ENCODE data around the gene NEAT1.
"Not testable (repeated sequence)": the region's sequence is repeated elsewhere in the genome, so short reads cannot be mapped to it uniquely, and the experiment has no call there.

The NEAT1 gene

GRCh38 chr11:65410936-65411680, 11.5 kb upstream of the NEAT1 start:
- no peak overlapping the region for H2AFZ ChIP-seq (ENCODE audit: low read depth)
- peaks cover 8% of the 10 kb centered on the region for H3K4me1 ChIP-seq (ENCODE audit: low read depth, poor library complexity, severe bottlenecking)
- TF ChIP-seq CTCF (conservative IDR thresholded peaks at IDR 0.05; ENCODE audit: low read depth, low read length), result no peak
- no peak overlapping the region for H3K9ac ChIP-seq
- no peaks in the 10 kb centered on the region for H3K79me2 ChIP-seq (ENCODE audit: insufficient read depth, low read depth)
- no peak overlapping the region for H3K4me2 ChIP-seq
- no peaks in the 10 kb centered on the region; the same call in 1 of the 2 replicates for H3K36me3 ChIP-seq (ENCODE audit: insufficient read depth)
- H3K27ac ChIP-seq, result no peak overlapping the region
- H4K20me1 ChIP-seq (ENCODE audit: insufficient read depth), result no peaks in the 10 kb centered on the region
- no peak overlapping the region for H3K4me3 ChIP-seq (IDR thresholded peaks at IDR 0.05; ENCODE audit: insufficient read depth, low read depth, low read length)
- H3K27me3 ChIP-seq (ENCODE audit: insufficient read depth, low read depth), result no peaks in the 10 kb centered on the region

- Histone ChIP-seq H3K79me2 (ENCODE audit: insufficient read depth, low read depth) (peaks cover 3% of the 10 kb centered on the region; the same call in 1 of the 2 replicates), H3K27me3 (ENCODE audit: insufficient read depth, low read depth) (no peaks in the 10 kb centered on the region), H3K4me1 (ENCODE audit: low read depth, poor library complexity, severe bottlenecking) (peaks cover 12% of the 10 kb centered on the region), H3K27ac (no peak overlapping the region), H3K36me3 (ENCODE audit: insufficient read depth) (no peaks in the 10 kb centered on the region; the same call in 1 of the 2 replicates), H3K4me2 (no peak overlapping the region), H2AFZ (ENCODE audit: low read depth) (no peak overlapping the region), H3K4me3 (IDR thresholded peaks at IDR 0.05; ENCODE audit: insufficient read depth, low read depth, low read length) (no peak overlapping the region), H4K20me1 (ENCODE audit: insufficient read depth) (no peaks in the 10 kb centered on the region), H3K9ac (no peak overlapping the region)
- TF ChIP-seq CTCF (conservative IDR thresholded peaks at IDR 0.05; ENCODE audit: low read depth, low read length), result no peak
These were observed 10.9 kb upstream of the NEAT1 start for GRCh38 chr11:65411681-65412070.

GRCh38 chr11:65412271-65413076, 10.1 kb upstream of the NEAT1 start:
- no peaks in the 10 kb centered on the region for H3K27me3 ChIP-seq (ENCODE audit: insufficient read depth, low read depth)
- no peak overlapping the region for H3K4me2 ChIP-seq
- no peak for TF ChIP-seq CTCF (conservative IDR thresholded peaks at IDR 0.05; ENCODE audit: low read depth, low read length)
- H3K4me1 ChIP-seq (ENCODE audit: low read depth, poor library complexity, severe bottlenecking), result peaks cover 20% of the 10 kb centered on the region
- no peak overlapping the region for H3K9ac ChIP-seq
- H3K4me3 ChIP-seq (IDR thresholded peaks at IDR 0.05; ENCODE audit: insufficient read depth, low read depth, low read length), result no peak overlapping the region
- H3K79me2 ChIP-seq (ENCODE audit: insufficient read depth, low read depth), result peaks cover 11% of the 10 kb centered on the region
- no peak overlapping the region for H3K27ac ChIP-seq
- H2AFZ ChIP-seq (ENCODE audit: low read depth), result no peak overlapping the region
- no peaks in the 10 kb centered on the region for H4K20me1 ChIP-seq (ENCODE audit: insufficient read depth)
- H3K36me3 ChIP-seq (ENCODE audit: insufficient read depth), result no peaks in the 10 kb centered on the region; the same call in 1 of the 2 replicates

- not testable (repeated sequence) for H3K27me3 ChIP-seq (ENCODE audit: insufficient read depth, low read depth); H3K27ac ChIP-seq; H4K20me1 ChIP-seq (ENCODE audit: insufficient read depth); H3K4me2 ChIP-seq; H3K36me3 ChIP-seq (ENCODE audit: insufficient read depth); H3K9ac ChIP-seq; H3K4me3 ChIP-seq (IDR thresholded peaks at IDR 0.05; ENCODE audit: insufficient read depth, low read depth, low read length); H2AFZ ChIP-seq (ENCODE audit: low read depth)
- Histone ChIP-seq H3K79me2 (ENCODE audit: insufficient read depth, low read depth) (peaks cover 17% of the 10 kb centered on the region), H3K4me1 (ENCODE audit: low read depth, poor library complexity, severe bottlenecking) (peaks cover 26% of the 10 kb centered on the region)
These were observed 9.4 kb upstream of the NEAT1 start for GRCh38 chr11:65413077-65413664.
